H9 (cell line): ENCODE results near the gene ABT1. TPM values are rescaled to one million over a fixed set of nuclear protein-coding genes. Genes with fewer than 3 reads are reported as not detected.

Experiments used
- DNase-seq: peaks from one replicate; pipeline ENCODE4 v3.0.0-alpha.2; 2017
- H2AFZ ChIP-seq: one replicate; pipeline ENCODE4 v1.6.1; 2013; ENCODE audit warnings: mild to moderate bottlenecking, low read length, control low read depth, moderate library complexity
- H2AK5ac ChIP-seq: 2 replicates; pipeline ENCODE4 v1.6.1; 2013; ENCODE audit warnings: low read length, control low read depth, mixed read lengths; ENCODE audit not compliant: insufficient read length
- H2BK120ac ChIP-seq: one replicate; pipeline ENCODE4 v1.6.1; 2013; ENCODE audit warnings: low read depth, mild to moderate bottlenecking, low read length, control low read depth, inconsistent platforms; ENCODE audit not compliant: poor library complexity, severe bottlenecking
- H2BK12ac ChIP-seq: 2 replicates; pipeline ENCODE4 v1.6.1; 2013; ENCODE audit warnings: low read length, control low read depth, mixed read lengths, low read depth; ENCODE audit not compliant: insufficient read length
- H2BK15ac ChIP-seq: 2 replicates; pipeline ENCODE4 v1.6.1; 2013; ENCODE audit warnings: low read depth, low read length, control low read depth
- H2BK20ac ChIP-seq: one replicate; pipeline ENCODE4 v1.6.1; 2013; ENCODE audit warnings: low read depth, mild to moderate bottlenecking, low read length, control low read depth, inconsistent platforms; ENCODE audit not compliant: poor library complexity, severe bottlenecking
- H2BK5ac ChIP-seq: 2 replicates; pipeline ENCODE4 v1.6.1; 2013; ENCODE audit warnings: low read length, control low read depth, mixed read lengths; ENCODE audit not compliant: insufficient read length
- H3K14ac ChIP-seq: 2 replicates; pipeline ENCODE4 v1.6.1; 2013; ENCODE audit warnings: low read length, control low read depth; ENCODE audit not compliant: insufficient read depth
- H3K18ac ChIP-seq: 2 replicates; pipeline ENCODE4 v1.6.1; 2013; ENCODE audit warnings: low read depth, mild to moderate bottlenecking, mixed read lengths, low read length, control low read depth; ENCODE audit not compliant: insufficient read length
- H3K23ac ChIP-seq: 2 replicates; pipeline ENCODE4 v1.6.1; 2013; ENCODE audit warnings: low read length, control low read depth, mixed read lengths, low read depth; ENCODE audit not compliant: insufficient read length
- H3K23me2 ChIP-seq: 2 replicates; pipeline ENCODE4 v1.6.1; 2013; ENCODE audit warnings: low read depth, mild to moderate bottlenecking, mixed read lengths, low read length, control low read depth; ENCODE audit not compliant: insufficient read length, poor library complexity, severe bottlenecking
- H3K27ac ChIP-seq: 2 replicates; pipeline ENCODE4 v1.5.1; 2013; ENCODE audit warnings: low read length, control low read depth, mixed read lengths, low read depth; ENCODE audit not compliant: insufficient read length
- H3K27me3 ChIP-seq: 2 replicates; pipeline ENCODE4 v1.6.1; 2013; ENCODE audit warnings: low read length, control low read depth, inconsistent platforms; ENCODE audit not compliant: insufficient read depth
- H3K4ac ChIP-seq: 2 replicates; pipeline ENCODE4 v1.6.1; 2013; ENCODE audit warnings: low read depth, mild to moderate bottlenecking, control low read depth, inconsistent platforms, low read length, moderate library complexity
- H3K4me1 ChIP-seq: 2 replicates; pipeline ENCODE4 v1.6.1; 2013; ENCODE audit warnings: low read length, control low read depth, inconsistent platforms; ENCODE audit not compliant: insufficient read depth
- H3K4me2 ChIP-seq: 2 replicates; pipeline ENCODE4 v1.6.1; 2013; ENCODE audit warnings: low read length, control low read depth, mixed read lengths; ENCODE audit not compliant: insufficient read length, insufficient read depth
- H3K56ac ChIP-seq: 2 replicates; pipeline ENCODE4 v1.6.1; 2013; ENCODE audit warnings: low read depth, mild to moderate bottlenecking, mixed read lengths, low read length, control low read depth; ENCODE audit not compliant: insufficient read length
- H3K79me1 ChIP-seq: 2 replicates; pipeline ENCODE4 v1.6.1; 2013; ENCODE audit warnings: low read depth, mild to moderate bottlenecking, moderate library complexity, low read length, control low read depth, inconsistent platforms; ENCODE audit not compliant: insufficient read depth, poor library complexity, severe bottlenecking
- H3K79me2 ChIP-seq: 2 replicates; pipeline ENCODE4 v1.6.1; 2013; ENCODE audit warnings: low read length, control low read depth, inconsistent platforms; ENCODE audit not compliant: insufficient read depth
- H3K9ac ChIP-seq: 2 replicates; pipeline ENCODE4 v1.6.1; 2013; ENCODE audit warnings: low read length, control low read depth, mixed read lengths; ENCODE audit not compliant: insufficient read length; ENCODE audit errors: extremely low read depth
- H3K9me3 ChIP-seq: one replicate; pipeline ENCODE4 v1.6.1; 2013; ENCODE audit warnings: low read depth, low read length, inconsistent platforms; ENCODE audit not compliant: control insufficient read depth
- H3T11ph ChIP-seq: one replicate; pipeline ENCODE4 v1.6.1; 2013; ENCODE audit warnings: mild to moderate bottlenecking, low read length, control low read depth, inconsistent platforms
- H4K20me1 ChIP-seq: one replicate; pipeline ENCODE4 v1.6.1; 2013; ENCODE audit not compliant: control insufficient read depth, insufficient read length, insufficient read depth
- H4K5ac ChIP-seq: 2 replicates; pipeline ENCODE4 v1.6.1; 2013; ENCODE audit warnings: low read depth, mild to moderate bottlenecking, mixed read lengths, low read length, control low read depth; ENCODE audit not compliant: insufficient read length
- H4K8ac ChIP-seq: replicated peaks from 2 replicates; pipeline ENCODE4 v1.6.1; 2013; ENCODE audit warnings: low read length, control low read depth, mixed read lengths, low read depth; ENCODE audit not compliant: insufficient read length
- H4K91ac ChIP-seq: 2 replicates; pipeline ENCODE4 v1.6.1; 2013; ENCODE audit warnings: low read depth, mild to moderate bottlenecking, moderate library complexity, mixed read lengths, low read length, control low read depth; ENCODE audit not compliant: insufficient read length
- H3K27ac Mint-ChIP-seq, 3 experiments: 2 replicates in 2 of 3; 3 replicates in 1 of 3; pipeline ENCODE4 v1.8.0; 2020 to 2021; ENCODE audit warnings: mixed read lengths in 3 of 3, mild to moderate bottlenecking in 1 of 3, moderate library complexity in 1 of 3
- H3K27me3 Mint-ChIP-seq: 2 replicates; pipeline ENCODE4 v1.8.0; 2021; ENCODE audit warnings: low read depth, mild to moderate bottlenecking, moderate library complexity, mixed read lengths
- H3K36me3 Mint-ChIP-seq, 3 experiments: 2 replicates in 2 of 3; 3 replicates in 1 of 3; pipeline ENCODE4 v1.8.0; 2020 to 2021; ENCODE audit warnings: low read depth in 3 of 3, mixed read lengths in 3 of 3; ENCODE audit not compliant: insufficient read depth in 1 of 3
- H3K4me1 Mint-ChIP-seq, 2 experiments: 2 replicates each; pipeline ENCODE4 v1.8.0; 2020; ENCODE audit warnings: mixed read lengths in 2 of 2
- H3K4me3 Mint-ChIP-seq, 2 experiments: 2 replicates in 1 of 2; 3 replicates in 1 of 2; pipeline ENCODE4 v1.8.0; 2020 to 2021; ENCODE audit warnings: mild to moderate bottlenecking in 2 of 2, mixed read lengths in 2 of 2, moderate library complexity in 1 of 2
- H3K9me3 Mint-ChIP-seq, 2 experiments: 2 replicates in 1 of 2; 3 replicates in 1 of 2; pipeline ENCODE4 v1.8.0; 2020; ENCODE audit warnings: mild to moderate bottlenecking in 2 of 2, mixed read lengths in 2 of 2, moderate library complexity in 1 of 2
- WGBS: extraction: QIAGEN DNeasy Blood & Tissue Kit; methylation state at CpG from one replicate; pipeline ENCODE4 v1.1.7; 2013; ENCODE audit warnings: missing lambda C conversion rate, low lambda C conversion rate, mixed read lengths; ENCODE audit not compliant: insufficient read length; ENCODE audit errors: extremely low coverage; 5-methylcytosine and 5-hydroxymethylcytosine counted together
- total RNA-seq: library from RNA; stranded (reverse); gene quantifications from 2 replicates; pipeline ENCODE4 v1.2.1, GENCODE V29; 2021
- TF ChIP-seq, protein P1 (sequence below): fragments of 200-600 bp; sonication (generic); conservative IDR thresholded peaks from 3 replicates; pipeline ENCODE4 v1.8.0; 2021; ENCODE audit warnings: antibody characterized with exemption, mild to moderate bottlenecking

The ABT1 gene
- total RNA-seq, 1 experiment from 2014 or later: 26.4 TPM

GRCh38 chr6:26629359-26629758, 32.6 kb downstream of the ABT1 start:
- Histone ChIP-seq H4K8ac (no peak overlapping the region), H3K4me2 (no peak overlapping the region), H3K27ac (no peak overlapping the region), H4K20me1 (no peaks in the 10 kb centered on the region), H2BK120ac (no peak overlapping the region), H4K5ac (no peak overlapping the region), H2AK5ac (no peak overlapping the region), H3K18ac (no peak overlapping the region), H3K23me2 (no peaks in the 10 kb centered on the region), H3K27me3 (no peaks in the 10 kb centered on the region), H2BK5ac (no peak overlapping the region), H2BK12ac (no peak overlapping the region), H3K79me1 (no peaks in the 10 kb centered on the region), H3K4me1 (no peaks in the 10 kb centered on the region), H3K56ac (no peak overlapping the region), H3K9ac (no peak overlapping the region), H3K14ac (no peak overlapping the region), H3T11ph (no peak overlapping the region), H3K79me2 (no peaks in the 10 kb centered on the region), H3K9me3 (no peaks in the 10 kb centered on the region), H3K23ac (no peak overlapping the region), H3K4ac (no peak overlapping the region), H2AFZ (no peak overlapping the region), H4K91ac (no peak overlapping the region), H2BK20ac (no peak overlapping the region), H2BK15ac (no peak overlapping the region)
- TF ChIP-seq, protein P1, sequence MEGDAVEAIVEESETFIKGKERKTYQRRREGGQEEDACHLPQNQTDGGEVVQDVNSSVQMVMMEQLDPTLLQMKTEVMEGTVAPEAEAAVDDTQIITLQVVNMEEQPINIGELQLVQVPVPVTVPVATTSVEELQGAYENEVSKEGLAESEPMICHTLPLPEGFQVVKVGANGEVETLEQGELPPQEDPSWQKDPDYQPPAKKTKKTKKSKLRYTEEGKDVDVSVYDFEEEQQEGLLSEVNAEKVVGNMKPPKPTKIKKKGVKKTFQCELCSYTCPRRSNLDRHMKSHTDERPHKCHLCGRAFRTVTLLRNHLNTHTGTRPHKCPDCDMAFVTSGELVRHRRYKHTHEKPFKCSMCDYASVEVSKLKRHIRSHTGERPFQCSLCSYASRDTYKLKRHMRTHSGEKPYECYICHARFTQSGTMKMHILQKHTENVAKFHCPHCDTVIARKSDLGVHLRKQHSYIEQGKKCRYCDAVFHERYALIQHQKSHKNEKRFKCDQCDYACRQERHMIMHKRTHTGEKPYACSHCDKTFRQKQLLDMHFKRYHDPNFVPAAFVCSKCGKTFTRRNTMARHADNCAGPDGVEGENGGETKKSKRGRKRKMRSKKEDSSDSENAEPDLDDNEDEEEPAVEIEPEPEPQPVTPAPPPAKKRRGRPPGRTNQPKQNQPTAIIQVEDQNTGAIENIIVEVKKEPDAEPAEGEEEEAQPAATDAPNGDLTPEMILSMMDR: no peak
- no peak overlapping the region for H3K27ac Mint-ChIP-seq
- no peaks in the 10 kb centered on the region for H3K4me1 Mint-ChIP-seq
- DNase-seq: no peak
- no peaks in the 10 kb centered on the region for H3K36me3 Mint-ChIP-seq
- no CpG with 5 or more reads among the region's 1 CpG for WGBS
- H3K27me3 Mint-ChIP-seq: no peaks in the 10 kb centered on the region
- peaks cover 10% of the 10 kb centered on the region in 2 experiments for H3K9me3 Mint-ChIP-seq
- no peak overlapping the region for H3K4me3 Mint-ChIP-seq
